ENCODE data around the gene ERBIN. TPM values are rescaled to one million over a fixed set of nuclear protein-coding genes. Genes with fewer than 3 reads are reported as not detected.

Gene ERBIN
- total RNA-seq, 1 experiment from 2014 or later: 40.2 TPM

- DNase-seq (ENCODE audit: low spot score): no peak
These were observed 202.8 kb downstream of the ERBIN start for GRCh38 chr5:66129144-66129543.

- no peak for DNase-seq (ENCODE audit: low spot score)
These were observed 204.1 kb downstream of the ERBIN start for GRCh38 chr5:66130493-66130892.

Small RNAs within 50 kb of the gene (small RNA-seq; reads per million reads assigned to genes)
- gene RF00598: not detected

Other genes with a start within 250 kb of the ERBIN start
- gene SGTB, start 204.5 kb upstream of the ERBIN start, total RNA-seq (2014; rRNA removed; shearing (Covaris generic)): 0.97 and 1.2 TPM in 2 replicates
- 19.6 and 22.8 TPM in 2 replicates for gene NLN, start 204.4 kb upstream of the ERBIN start, total RNA-seq (2014; rRNA removed; shearing (Covaris generic))
- gene SREK1, start 217.7 kb downstream of the ERBIN start, total RNA-seq (2014; rRNA removed; shearing (Covaris generic)): 112 and 113 TPM in 2 replicates